ENCODE results near the gene OPA3.
A peak's percentile ranks its signal among the peaks of the same experiment; 100 is the strongest.
"Not testable (repeated sequence)": the region's sequence is repeated elsewhere in the genome, so short reads cannot be mapped to it uniquely, and the experiment has no call there.

Gene OPA3

DNA sequence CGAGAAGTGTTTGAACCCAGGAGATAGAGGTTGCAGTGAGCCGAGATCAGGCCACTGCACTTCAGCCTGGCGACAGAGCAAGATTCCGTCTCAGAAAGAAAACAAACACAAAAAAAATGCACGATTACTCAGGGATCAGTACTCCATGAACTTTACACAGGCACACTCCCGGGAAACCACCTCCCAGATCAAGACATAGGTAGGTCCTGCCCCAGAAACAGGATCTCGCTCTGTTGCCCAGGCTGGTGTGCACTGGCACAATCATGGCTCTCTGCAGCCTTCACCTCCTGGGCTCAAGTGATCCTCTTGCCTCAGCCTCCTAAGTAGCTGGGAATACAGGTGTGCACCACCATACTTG lies 66.2 kb downstream of the OPA3 start:
- DNase-seq (ENCODE audit: low spot score) = no peak

- no peak for DNase-seq (ENCODE audit: low spot score)
Measured at GRCh38 chr19:45517641-45518468, 66.7 kb downstream of the OPA3 start.

DNA sequence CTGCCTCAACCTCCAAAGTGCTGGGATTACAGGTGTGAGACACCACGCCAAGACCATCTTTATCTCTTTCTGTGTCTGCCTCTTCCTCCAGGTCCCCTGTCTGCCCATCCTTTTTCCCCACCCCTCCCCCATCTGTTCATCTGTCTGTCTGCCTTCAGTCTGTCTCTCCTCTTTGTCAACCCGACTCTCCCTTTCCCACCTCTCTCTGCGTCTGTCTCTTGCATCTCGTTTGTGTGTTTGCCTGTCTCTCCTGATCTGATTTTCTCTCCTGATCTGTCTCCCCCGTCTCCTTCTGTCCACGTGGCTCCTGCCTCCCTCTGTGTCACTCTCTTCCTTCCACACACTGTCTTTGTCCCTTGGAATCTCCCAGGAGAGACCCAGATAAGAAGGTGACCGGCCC lies 67.4 kb downstream of the OPA3 start:
- DNase-seq (ENCODE audit: low spot score) = no peak

- DNase-seq (ENCODE audit: low spot score) = no peak
Measured at GRCh38 chr19:45515807-45516401, 68.7 kb downstream of the OPA3 start.

DNA sequence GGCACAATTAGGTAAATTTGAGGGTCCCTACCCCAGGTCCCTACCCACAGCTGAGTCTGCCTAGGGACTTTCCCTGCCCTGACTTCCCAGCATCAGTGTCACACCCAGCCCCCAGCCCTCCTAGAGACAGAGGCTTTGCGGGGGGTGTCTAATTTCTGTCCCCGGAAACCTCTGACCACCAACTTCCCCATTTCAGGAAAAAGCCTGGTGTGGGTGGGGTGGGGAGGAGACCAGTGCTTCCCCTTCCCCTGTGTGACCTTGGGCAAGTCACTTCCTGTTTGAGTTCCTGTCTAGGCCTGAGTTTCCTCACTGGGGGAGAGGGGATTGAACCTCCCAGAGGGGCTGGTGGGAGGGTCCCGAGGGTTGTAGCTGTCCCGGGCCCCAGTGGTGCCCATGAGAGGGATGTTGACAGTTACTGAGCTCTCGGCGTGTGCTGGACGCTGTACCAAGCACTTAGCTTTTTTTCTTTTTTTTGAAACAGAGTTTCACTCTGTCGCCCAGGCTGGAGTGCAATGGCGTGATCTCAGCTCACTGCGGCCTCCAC lies 69.4 kb downstream of the OPA3 start:
- no peak for DNase-seq (ENCODE audit: low spot score)

- DNase-seq (ENCODE audit: low spot score) = no peak
Measured at GRCh38 chr19:45514376-45515051, 70.1 kb downstream of the OPA3 start.

DNA sequence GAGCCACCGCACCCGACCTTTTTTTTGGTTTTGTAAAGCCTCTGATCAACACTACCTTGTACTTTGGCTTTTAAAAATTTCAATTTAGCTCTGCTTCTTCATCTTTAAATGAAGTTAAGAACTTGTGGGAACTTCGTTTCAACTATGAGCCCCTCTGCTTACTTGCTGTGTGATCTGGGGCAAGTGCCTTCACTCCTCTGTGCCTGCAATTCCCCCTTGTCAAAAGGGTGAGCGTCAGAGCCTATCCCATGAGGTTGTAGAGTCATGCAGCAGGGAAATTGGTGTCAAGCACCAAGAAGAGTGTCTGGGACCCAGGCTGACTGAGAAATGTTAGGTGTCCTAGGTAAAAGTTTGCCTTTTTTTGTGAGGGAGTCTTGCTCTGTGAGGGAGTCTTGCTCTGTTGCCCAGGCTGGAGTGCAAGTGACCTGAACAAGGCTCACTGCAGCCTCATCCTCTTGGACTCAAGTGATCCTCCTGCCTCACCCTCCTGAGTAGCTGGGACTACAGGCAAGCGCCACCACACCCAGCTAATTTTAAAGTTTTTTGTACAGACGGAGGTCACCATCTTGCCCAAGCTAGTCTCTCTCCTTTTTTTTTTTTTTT lies 71.6 kb downstream of the OPA3 start:
- DNase-seq (ENCODE audit: low spot score) = no peak

GRCh38 chr19:45511074-45511473 lies 73.5 kb downstream of the OPA3 start:
- no peak for DNase-seq (ENCODE audit: low spot score)

DNA sequence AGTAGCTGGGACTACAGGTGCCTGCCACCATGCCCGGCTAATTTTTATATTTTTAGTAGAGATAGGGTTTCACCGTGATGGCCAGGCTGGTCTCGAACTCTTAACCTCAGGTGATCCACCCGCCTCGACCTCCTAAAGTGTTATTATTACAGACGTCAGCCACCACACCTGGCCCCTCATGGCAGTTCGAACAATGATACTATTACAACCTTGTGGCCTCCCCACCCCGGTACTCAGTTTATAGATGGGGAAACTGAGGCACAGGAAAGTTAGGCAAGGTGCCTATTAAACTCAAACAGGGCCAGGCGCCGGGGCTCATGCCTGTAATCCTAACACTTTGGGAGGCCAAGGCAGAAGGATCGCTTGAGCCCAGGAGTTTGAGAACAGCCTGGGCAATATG lies 74.2 kb downstream of the OPA3 start:
- DNase-seq (ENCODE audit: low spot score) = not testable (repeated sequence)

- no peak for DNase-seq (ENCODE audit: low spot score)
Measured at GRCh38 chr19:45509692-45510015, 74.9 kb downstream of the OPA3 start.

DNA sequence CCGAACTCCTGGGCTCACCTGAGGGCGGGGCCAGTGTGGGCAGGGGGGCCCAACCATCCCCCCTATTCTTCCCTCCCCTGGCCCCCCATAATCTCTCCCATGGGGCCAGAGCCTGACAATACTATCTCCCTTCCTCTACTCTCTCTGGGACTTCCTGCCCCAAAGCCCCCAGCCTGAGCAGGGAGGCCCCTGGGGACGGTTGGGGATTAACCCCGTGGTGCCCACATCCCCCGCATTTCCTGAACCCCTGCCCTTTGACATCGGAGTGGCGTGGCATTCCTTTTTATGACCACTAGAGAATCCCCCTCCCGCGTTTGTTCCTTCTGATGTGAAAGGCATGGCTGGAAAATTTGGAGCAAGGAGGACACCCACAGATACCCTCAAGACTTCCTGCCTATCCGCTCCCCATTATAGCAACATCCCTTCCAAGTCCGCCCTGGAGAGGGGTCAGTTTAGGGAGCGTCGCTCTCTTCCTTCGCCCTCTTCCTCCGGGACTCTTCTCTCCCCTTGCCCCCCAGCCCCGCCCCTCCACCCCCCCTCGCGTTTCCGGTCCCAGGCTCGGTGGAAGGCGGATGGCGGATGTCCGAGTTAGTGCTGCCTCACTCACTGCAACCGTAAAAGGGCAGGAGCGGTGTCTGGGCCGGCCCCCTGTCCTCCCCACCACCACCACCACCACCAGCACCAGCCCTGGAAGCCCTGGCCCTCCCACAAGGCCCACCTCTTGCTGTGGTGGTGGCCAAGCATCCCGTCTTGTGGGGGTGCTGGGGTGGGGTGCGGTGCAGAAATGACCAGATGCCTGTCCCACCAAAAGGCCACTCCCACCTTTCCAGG lies 75.5 kb downstream of the OPA3 start:
- peak; percentile 66 for DNase-seq (ENCODE audit: low spot score)

GRCh38 chr19:45508417-45508860 lies 76.2 kb downstream of the OPA3 start:
- DNase-seq (ENCODE audit: low spot score) = no peak

DNA sequence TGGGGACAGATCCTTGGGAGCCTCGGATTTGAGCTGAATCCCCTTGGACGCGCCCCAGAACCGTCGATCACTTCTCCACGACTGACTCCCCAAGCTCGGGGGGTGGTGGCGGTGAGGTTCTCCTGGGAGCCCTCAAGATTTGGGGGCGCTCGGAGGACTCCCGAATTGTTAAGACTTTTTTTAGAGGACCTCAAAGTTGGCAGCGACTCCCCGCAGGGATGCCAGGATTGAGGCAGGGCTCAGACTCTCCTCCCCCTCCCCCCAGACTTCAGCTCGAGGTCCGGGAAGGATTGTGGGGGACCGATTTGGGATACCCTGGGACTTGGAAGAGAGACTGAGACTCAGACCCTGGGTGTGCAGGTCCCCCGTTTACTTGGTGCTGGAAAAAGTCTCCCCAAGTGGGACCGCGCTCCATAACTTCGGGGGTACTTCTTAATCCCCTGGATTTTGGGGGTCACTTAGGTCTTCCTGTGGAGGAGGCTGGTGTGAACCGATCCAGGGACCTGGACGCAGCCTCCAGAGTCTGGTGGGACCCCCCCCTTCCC lies 76.7 kb downstream of the OPA3 start:
- DNase-seq (ENCODE audit: low spot score) = no peak

DNA sequence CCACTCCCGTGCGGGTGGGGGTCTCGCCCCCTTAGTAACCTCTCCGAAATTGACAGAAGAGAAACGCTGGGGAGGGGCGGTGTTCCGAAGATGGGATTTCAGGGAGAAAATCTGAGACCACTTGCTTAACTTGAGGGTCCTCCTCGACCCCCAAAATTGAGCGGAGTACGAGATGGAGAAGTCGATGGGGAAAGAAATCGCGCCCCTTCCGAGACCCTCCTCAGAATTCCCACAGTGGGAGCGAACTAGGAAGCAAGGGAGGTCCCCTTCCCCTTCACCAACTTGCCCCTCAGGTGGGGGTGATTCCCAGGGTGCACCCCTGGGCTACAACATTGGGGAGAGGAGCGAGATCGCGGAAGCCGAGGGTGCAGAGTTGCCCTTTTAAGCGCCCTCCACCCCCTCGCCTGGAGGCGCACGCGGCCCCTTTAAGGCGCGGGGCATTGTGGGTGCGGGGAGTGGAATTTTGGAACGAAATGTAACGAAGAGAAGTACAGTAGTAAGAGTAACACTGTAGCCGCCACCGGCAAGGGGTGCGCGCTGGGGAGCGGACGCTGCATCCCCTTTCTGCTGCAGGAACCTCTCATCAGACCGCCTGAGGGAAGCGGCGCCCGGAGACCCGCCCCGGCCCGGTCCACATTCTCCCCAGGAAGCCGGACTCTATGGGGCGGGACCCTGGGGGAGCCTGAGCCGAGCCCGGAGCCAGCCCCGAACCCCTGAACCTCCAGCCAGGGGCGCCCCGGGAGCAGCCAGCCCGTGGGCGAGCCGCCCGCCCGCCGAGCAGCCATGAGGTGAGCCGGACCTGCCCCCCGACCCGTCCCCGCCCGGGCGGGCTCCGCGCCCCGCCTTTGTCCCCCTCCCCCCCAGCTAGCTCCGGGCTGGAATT lies 77.4 kb downstream of the OPA3 start, which contains the start of gene VASP:
TSS of gene VASP (plus strand) at position 491 of the 883 bp plus-strand sequence. CDS start at position 784, 293 bp downstream.
- peak; percentile 73 for DNase-seq (ENCODE audit: low spot score)

- peak; percentile 83 for DNase-seq (ENCODE audit: low spot score)
Measured at GRCh38 chr19:45506246-45506988, 78.2 kb downstream of the OPA3 start.

GRCh38 chr19:45505996-45506245 lies 78.7 kb downstream of the OPA3 start:
- DNase-seq (ENCODE audit: low spot score) = no peak

DNA sequence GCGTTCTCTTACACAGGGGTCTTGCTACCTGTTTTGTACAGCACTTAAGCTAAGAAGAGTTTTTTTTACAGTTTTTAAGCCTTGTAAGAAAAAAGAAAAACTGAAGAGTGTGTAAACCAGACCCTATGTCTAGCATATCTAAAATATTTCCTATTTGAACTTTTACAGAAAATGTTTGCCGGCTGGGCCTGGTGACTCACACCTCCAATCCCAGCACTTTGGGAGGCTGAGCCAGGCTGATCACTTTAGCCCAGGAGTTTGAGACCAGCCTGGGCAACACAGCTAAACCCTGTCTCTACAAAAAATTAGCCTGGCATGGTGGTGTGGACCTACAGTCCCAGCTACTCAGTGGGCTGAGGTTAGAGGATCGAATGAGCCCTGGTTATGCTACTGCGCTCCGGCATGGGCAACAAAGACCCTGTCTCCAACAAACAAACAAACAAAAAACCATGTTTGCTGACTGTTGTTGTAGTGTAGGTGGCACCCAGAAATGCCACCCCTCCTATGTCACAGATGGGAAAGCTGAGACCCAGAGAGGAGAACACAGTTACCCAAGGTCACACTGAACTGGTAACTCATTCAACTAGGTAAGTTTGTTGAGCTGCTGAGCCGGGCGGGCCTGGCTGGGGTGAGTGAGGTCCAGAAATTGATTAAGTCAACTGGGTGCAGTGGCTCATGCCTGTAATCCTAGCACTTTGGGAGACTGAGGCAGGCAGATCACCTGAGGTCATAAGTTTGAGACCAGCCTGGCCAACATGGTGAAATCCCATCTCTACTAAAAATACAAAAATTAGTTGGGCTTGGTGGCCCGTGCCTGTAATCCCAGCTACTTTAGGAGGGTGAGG lies 79.2 kb downstream of the OPA3 start:
- DNase-seq (ENCODE audit: low spot score) = no peak

DNA sequence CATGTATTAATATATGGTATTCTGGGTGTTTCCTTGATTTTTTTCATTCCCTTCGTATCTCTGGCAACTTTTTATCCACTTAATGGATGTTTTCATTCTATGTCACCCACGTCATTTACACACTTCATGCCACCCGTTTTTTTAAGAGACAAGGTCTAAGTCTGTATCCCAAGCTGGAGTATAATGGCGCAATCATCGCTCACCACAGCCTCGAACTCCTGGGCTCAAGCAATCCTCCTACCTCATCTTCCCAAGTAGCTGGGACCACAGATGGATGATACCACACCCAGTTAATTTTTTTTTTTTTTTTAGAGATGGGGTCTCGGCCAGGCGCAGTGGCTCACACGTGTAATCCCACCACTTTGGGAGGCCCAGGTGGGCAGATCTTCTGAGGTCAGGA lies 80.7 kb downstream of the OPA3 start:
- no peak for DNase-seq (ENCODE audit: low spot score)

- no peak for DNase-seq (ENCODE audit: low spot score)
Measured at GRCh38 chr19:45502111-45502510, 82.5 kb downstream of the OPA3 start.

Measured in kidney capillary endothelial cell (primary cell).